OCI-LY7 (cell line): ENCODE data around the gene CDHR2.

ENCODE experiments used
- CTCF ChIP-seq: fragments of 200-600 bp; sonication (generic); conservative IDR thresholded peaks from 2 replicates; pipeline ENCODE4 v1.5.1; 2014; ENCODE audit warnings: mild to moderate bottlenecking, antibody characterized with exemption, low read length, moderate library complexity, mixed read lengths
- EZH2phosphoT487 ChIP-seq: fragments of 200-600 bp; sonication (generic); IDR thresholded peaks from 2 replicates; pipeline ENCODE4 v1.6.1; 2018; ENCODE audit warnings: low read depth, borderline replicate concordance, mild to moderate bottlenecking, mixed run types, antibody characterized with exemption, low read length, moderate library complexity, mixed read lengths

DNA sequence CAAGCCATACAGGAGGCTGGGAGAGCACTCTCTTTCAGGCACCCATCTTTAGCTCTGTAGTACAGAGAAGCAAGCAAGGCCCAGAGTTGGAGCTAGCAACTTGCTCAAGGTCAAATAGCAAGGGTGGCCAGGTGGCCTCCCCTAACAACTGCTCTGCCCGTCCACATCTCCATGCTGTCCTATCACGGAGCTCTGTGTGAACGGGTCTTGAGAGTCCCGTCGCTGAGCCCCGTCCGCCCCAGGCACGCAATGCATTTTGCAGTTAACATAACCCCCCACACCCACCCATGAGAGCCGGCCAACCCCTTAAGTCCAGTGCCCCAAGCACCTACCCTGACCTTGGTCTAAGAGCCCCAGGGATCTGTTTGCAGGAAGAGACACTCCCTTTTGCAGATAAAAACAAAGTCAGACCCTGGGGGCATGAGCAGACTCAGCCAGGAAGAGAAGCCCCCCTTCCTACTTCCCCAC lies 13.4 kb upstream of the CDHR2 start:
- TF ChIP-seq CTCF (no peak), EZH2phosphoT487 (no peak)
